GM19043 (cell line): ENCODE measurements around the gene TP53BP1.
"Not testable (repeated sequence)": the region's sequence is repeated elsewhere in the genome, so short reads cannot be mapped to it uniquely, and the experiment has no call there.

Experiments
- ATAC-seq: cut with Tn5 transposase; IDR thresholded peaks from one replicate; pipeline ENCODE4 v1.9.1; 2021; ENCODE audit warnings: low read depth; ENCODE audit not compliant: unreplicated experiment

Gene TP53BP1, protein sequence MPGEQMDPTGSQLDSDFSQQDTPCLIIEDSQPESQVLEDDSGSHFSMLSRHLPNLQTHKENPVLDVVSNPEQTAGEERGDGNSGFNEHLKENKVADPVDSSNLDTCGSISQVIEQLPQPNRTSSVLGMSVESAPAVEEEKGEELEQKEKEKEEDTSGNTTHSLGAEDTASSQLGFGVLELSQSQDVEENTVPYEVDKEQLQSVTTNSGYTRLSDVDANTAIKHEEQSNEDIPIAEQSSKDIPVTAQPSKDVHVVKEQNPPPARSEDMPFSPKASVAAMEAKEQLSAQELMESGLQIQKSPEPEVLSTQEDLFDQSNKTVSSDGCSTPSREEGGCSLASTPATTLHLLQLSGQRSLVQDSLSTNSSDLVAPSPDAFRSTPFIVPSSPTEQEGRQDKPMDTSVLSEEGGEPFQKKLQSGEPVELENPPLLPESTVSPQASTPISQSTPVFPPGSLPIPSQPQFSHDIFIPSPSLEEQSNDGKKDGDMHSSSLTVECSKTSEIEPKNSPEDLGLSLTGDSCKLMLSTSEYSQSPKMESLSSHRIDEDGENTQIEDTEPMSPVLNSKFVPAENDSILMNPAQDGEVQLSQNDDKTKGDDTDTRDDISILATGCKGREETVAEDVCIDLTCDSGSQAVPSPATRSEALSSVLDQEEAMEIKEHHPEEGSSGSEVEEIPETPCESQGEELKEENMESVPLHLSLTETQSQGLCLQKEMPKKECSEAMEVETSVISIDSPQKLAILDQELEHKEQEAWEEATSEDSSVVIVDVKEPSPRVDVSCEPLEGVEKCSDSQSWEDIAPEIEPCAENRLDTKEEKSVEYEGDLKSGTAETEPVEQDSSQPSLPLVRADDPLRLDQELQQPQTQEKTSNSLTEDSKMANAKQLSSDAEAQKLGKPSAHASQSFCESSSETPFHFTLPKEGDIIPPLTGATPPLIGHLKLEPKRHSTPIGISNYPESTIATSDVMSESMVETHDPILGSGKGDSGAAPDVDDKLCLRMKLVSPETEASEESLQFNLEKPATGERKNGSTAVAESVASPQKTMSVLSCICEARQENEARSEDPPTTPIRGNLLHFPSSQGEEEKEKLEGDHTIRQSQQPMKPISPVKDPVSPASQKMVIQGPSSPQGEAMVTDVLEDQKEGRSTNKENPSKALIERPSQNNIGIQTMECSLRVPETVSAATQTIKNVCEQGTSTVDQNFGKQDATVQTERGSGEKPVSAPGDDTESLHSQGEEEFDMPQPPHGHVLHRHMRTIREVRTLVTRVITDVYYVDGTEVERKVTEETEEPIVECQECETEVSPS (N-terminal part only)

DNA sequence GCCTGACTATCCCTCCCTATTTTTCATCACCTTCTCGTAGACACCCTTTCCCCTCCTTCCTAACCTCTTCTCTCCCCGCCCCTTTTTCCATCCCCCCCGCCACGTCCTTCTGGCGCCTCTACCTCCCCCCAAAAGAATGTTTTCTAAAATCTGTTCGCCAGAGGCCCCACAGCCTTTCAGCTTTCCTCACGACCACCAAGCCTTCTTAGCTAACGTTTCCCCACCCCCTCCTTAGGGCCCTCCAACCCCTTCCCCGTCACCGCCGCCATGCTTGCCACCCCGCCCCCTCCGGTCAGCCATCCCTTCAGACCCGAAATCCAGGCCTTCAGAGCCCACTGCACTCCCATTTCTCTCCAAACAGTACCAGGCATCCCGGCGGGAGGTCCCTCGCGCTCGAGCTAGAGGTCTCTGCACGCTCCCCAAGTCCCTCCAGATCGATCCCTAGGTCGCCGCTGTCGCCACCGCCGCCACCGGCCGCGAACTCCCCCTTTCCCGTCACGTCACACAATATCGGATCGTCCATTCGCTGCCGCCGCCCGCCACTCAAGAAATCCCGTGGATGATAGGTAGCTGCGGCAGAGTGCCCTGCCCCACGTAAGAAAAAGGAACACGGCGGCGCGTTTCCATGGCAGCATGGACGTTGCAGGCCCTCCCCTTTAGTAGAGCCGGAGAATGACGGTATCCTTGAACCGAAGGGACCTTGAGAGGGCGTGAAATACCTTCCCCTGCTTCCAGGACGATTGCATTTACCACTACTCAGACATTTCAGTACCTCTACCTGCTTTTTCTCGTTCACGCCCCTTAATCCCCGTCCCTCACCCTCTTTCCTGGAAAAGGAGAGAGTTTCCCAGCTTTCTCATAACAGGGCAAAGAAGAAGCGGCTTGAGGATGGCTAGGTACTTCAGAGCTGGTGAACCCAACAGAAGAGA lies at the start of gene TP53BP1:
Gene TP53BP1 (minus strand): TSS at position 484 of the 929 bp plus-strand sequence. CDS start 113 bp downstream, at position 371.
- peak; percentile 99 for ATAC-seq

DNA sequence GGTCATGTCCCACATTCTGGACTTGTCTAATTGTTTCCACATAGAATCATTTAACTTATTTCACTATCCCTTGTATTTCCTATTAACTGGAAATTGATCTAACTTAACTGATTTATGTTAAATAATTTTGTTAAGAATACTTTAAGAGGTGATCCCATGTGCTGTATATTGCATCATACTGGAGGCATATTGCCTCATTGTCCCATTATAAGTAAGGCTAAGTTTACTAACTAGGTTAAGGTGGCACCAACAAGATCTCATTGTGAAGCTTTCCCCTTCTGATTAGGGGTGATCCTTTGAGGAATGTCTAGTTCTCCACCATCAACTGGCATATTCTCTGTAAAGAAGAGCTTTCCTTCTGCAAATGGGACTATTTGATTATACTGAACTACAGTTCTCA lies 48.8 kb upstream of the TP53BP1 start:
- ATAC-seq = no peak

DNA sequence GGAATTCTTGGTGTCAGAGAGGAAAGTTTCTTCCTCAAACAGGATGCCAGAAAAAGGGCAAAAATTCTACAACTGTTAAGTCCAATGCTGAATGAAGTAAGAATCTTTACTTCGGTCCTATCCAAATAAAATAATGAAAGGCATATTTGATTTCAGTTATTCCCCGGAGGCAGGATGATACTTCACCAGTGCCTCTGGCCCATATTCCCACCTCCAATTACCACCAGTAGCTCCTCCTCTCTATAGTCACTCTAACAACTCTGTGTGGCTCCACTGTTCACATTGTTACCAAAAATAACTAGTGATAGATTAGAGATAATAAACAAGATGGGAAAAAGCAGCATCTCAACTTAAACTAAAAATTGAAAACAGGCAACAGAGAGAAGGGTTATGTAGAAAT lies 45.1 kb upstream of the TP53BP1 start:
- ATAC-seq = no peak

DNA sequence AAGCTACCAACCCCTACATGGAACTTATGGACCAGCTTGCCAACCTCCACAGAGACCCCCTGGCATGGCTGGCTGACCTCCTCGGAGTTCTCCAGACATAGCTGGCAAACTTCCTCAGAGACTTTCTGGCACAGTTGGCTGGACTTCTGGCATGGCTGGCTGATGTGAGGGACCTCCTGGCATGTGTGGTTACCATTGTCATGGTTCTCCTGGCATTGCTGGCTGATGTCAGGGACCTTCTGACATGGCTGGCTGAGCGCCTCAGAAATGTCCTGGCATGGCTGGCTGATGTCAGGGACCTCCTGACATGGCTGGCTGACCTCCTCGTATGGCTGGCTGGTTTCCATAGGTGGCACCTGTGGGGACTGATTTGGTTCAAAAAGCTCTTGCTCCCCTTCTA lies 41.9 kb upstream of the TP53BP1 start:
- no peak for ATAC-seq

DNA sequence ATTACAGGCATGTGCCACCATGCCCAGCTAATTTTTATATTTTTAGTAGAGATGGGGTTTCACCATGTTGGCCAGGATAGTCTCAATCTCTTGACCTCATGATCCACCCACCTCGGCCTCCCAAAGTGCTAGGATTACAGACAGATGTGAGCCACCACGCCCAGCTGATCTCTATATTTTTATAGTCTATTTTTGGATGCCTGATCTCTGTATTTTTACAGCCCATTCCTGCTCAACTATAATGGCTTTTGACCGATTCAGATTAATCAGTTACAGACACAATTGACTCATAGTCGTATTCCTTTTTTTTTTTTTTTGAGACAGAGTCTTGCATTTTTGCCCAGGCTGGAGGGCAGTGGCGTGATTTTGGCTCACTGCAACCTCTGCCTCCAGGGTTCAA lies 39.9 kb upstream of the TP53BP1 start:
- not testable (repeated sequence) for ATAC-seq

DNA sequence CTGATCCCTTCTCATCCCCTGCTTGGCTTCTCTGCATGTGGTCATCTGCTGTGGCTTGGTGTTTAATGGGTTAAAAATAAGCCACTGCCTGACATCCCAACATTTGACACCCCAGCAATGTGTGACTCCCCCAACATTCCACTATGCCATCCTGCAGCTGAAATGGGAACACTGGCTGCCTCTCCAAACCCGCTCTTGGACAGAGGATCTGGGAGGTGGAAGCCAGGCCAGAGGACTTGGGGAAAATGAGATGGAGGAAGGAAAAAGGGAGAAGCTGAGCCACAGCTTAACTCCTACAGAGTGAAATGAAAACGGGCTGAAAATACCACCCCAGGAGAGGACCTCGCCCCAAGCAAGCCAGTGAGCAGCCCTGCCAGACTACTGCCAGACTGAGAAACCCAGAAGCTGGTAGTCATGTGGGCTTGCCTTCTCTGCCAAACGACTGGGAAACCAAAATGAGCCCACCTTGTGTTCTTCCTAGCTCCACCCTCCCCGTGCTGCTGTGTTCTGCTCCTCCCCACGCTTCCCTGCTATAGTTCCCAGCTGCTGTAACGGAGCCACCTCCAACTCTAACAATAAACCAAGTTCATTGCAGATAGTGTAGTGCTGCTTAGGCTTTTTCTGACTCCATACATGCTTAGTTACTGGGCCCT lies 38.2 kb upstream of the TP53BP1 start:
- ATAC-seq = no peak

DNA sequence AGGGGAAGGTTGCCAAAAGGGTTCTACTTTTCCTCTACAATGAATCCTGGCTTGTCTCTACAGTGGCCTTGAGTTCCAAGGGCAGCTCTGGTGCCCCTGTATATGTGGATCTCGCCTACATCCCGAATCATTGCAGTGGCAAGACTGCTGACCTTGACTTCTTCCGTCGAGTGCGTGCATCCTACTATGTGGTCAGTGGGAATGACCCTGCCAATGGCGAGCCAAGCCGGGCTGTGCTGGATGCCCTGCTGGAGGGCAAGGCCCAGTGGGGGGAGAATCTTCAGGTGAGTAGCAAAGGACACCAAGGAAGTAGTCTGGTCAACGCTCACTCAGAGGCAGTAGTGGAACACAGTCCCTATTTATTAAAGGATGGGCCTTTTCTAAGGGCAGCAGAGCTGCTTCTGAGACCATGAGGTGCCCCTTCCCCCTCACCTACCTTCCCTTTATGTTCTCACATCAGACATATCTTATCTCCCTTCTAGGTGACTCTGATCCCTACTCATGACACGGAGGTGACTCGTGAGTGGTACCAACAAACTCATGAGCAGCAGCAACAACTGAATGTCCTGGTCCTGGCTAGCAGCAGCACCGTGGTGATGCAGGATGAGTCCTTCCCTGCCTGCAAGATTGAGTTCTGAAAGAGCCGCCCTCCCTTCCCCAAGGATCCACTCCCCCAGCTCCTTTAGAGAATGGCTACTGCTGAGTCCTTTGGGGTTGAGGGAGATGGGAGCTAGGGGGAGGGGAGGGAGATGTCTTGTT lies 36.8 kb upstream of the TP53BP1 start:
- no peak for ATAC-seq

DNA sequence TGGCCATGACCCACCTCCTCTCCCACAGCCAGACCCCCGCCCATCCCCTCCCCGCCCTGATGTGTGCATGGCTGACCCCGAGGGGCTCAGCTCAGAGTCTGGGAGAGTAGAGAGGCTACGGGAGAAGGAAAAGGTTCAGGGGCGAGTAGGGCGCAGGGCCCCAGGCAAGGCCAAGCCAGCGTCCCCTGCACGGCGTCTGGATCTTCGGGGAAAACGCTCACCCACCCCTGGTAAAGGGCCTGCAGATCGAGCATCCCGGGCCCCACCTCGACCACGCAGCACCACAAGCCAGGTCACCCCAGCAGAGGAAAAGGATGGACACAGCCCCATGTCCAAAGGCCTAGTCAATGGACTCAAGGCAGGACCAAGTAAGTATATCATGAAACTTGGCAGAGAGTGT lies 36.2 kb upstream of the TP53BP1 start:
- ATAC-seq = no peak

DNA sequence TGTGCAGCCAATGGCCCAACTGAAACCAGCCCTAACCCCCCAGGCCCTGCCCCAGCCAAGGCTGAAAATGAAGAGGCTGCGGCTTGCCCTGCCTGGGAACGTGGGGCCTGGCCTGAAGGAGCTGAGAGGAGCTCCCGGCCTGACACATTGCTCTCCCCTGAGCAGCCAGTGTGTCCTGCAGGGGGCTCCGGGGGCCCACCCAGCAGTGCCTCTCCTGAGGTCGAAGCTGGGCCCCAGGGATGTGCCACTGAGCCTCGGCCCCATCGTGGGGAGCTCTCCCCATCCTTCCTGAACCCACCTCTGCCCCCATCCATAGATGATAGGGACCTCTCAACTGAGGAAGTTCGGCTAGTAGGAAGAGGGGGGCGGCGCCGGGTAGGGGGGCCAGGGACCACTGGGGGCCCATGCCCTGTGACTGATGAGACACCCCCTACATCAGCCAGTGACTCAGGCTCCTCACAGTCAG lies 35.6 kb upstream of the TP53BP1 start:
- no peak for ATAC-seq

DNA sequence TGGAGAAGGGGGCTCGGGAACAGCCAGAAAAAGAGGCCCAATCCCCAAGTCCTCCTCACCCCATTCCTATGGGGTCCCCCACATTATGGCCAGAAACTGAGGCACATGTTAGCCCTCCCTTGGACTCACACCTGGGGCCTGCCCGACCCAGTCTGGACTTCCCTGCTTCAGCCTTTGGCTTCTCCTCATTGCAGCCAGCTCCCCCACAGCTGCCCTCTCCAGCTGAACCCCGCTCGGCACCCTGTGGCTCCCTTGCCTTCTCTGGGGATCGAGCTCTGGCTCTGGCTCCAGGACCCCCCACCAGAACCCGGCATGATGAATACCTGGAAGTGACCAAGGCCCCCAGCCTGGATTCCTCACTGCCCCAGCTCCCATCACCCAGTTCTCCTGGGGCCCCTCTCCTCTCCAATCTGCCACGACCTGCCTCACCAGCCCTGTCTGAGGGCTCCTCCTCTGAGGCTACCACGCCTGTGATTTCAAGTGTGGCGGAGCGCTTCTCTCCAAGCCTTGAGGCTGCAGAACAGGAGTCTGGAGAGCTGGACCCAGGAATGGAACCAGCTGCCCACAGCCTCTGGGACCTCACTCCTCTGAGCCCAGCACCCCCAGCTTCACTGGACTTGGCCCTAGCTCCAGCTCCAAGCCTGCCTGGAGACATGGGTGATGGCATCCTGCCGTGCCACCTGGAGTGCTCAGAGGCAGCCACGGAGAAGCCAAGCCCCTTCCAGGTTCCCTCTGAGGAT lies 35.0 kb upstream of the TP53BP1 start:
- ATAC-seq = no peak

DNA sequence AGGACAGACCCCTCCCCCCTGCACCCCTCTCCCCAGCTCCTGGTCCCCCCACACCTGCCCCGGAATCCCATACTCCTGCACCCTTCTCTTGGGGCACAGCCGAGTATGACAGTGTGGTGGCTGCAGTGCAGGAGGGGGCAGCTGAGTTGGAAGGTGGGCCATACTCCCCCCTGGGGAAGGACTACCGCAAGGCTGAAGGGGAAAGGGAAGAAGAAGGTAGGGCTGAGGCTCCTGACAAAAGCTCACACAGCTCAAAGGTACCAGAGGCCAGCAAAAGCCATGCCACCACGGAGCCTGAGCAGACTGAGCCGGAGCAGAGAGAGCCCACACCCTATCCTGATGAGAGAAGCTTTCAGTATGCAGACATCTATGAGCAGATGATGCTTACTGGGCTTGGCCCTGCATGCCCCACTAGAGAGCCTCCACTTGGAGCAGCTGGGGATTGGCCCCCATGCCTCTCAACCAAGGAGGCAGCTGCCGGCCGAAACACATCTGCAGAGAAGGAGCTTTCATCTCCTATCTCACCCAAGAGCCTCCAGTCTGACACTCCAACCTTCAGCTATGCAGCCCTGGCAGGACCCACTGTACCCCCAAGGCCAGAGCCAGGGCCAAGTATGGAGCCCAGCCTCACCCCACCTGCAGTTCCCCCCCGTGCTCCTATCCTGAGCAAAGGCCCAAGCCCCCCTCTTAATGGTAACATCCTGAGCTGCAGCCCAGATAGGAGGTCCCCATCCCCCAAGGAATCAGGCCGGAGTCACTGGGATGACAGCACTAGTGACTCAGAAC lies 34.3 kb upstream of the TP53BP1 start:
- no peak for ATAC-seq

DNA sequence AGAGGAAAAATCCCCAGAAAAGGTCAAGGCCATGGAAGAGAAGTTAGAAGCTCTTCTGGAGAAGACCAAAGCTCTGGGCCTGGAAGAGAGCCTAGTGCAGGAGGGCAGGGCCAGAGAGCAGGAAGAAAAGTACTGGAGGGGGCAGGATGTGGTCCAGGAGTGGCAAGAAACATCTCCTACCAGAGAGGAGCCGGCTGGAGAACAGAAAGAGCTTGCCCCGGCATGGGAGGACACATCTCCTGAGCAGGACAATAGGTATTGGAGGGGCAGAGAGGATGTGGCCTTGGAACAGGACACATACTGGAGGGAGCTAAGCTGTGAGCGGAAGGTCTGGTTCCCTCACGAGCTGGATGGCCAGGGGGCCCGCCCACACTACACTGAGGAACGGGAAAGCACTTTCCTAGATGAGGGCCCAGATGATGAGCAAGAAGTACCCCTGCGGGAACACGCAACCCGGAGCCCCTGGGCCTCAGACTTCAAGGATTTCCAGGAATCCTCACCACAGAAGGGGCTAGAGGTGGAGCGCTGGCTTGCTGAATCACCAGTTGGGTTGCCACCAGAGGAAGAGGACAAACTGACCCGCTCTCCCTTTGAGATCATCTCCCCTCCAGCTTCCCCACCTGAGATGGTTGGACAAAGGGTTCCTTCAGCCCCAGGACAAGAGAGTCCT lies 33.4 kb upstream of the TP53BP1 start:
- no peak for ATAC-seq

DNA sequence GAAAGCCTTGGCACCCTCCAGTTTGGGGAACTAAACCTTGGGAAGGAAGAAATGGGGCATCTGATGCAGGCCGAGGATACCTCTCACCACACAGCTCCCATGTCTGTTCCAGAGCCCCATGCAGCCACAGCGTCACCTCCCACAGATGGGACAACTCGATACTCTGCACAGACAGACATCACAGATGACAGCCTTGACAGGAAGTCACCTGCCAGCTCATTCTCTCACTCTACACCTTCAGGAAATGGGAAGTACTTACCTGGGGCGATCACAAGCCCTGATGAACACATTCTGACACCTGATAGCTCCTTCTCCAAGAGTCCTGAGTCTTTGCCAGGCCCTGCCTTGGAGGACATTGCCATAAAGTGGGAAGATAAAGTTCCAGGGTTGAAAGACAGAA lies 32.2 kb upstream of the TP53BP1 start:
- no peak for ATAC-seq

DNA sequence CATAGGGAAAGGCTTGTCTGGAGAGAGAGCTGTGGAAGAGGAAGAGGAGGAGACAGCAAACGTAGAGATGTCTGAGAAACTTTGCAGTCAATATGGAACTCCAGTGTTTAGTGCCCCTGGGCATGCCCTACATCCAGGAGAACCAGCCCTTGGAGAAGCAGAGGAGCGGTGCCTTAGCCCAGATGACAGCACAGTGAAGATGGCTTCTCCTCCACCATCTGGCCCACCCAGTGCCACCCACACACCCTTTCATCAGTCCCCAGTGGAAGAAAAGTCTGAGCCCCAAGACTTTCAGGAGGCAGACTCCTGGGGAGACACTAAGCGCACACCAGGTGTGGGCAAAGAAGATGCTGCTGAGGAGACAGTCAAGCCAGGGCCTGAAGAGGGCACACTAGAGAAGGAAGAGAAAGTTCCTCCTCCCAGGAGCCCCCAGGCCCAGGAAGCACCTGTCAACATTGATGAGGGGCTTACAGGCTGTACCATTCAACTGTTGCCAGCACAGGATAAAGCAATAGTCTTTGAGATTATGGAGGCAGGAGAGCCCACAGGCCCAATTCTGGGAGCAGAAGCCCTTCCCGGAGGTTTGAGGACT lies 31.4 kb upstream of the TP53BP1 start:
- no peak for ATAC-seq

DNA sequence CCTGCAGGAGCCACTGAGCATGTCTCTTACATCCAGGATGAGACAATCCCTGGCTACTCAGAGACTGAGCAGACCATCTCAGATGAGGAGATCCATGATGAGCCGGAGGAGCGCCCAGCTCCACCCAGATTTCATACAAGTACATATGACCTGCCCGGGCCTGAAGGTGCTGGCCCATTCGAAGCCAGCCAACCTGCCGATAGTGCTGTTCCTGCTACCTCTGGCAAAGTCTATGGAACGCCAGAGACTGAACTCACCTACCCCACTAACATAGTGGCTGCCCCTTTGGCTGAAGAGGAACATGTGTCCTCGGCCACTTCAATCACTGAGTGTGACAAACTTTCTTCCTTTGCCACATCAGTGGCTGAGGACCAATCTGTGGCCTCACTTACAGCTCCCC lies 30.7 kb upstream of the TP53BP1 start:
- ATAC-seq = no peak

DNA sequence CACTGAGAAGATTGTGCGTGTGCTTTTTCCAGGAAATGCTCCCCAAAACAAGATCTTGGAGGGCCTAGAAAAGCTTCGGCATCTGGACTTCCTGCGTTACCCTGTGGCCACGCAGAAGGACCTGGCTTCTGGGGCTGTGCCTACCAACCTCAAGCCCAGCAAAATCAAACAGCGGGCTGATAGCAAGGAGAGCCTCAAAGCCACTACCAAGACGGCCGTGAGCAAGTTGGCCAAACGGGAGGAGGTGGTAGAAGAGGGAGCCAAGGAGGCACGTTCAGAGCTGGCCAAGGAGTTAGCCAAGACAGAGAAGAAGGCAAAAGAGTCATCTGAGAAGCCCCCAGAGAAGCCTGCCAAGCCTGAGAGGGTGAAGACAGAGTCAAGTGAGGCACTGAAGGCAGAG lies 29.3 kb upstream of the TP53BP1 start:
- ATAC-seq = no peak
